HCT116 (cell line): ENCODE results near the gene PAX9. TPM values are rescaled to one million over a fixed set of nuclear protein-coding genes. Genes with fewer than 3 reads are reported as not detected.

Experiments
- ATAC-seq: fragments of 200-7000 bp; cut with Tn5 transposase; 2 replicates; pipeline ENCODE4 v1.9.1; 2020; ENCODE audit warnings: mild to moderate bottlenecking, moderate library complexity
- BruUV-seq: library from RNA; stranded (reverse); fragments of 400-500 nt; replicated peaks from 2 replicates; lab custom pipeline; 2021; lab: Mats Ljungman, UMichigan
- CTCF ChIA-PET: fragments of 300-600 bp; sonication (Branson Sonifier 250); formaldehyde crosslinking; loops from one replicate; lab custom pipeline; 2021; ENCODE audit warnings: antibody characterized with exemption; lab: Charles Lee
- POLR2A ChIA-PET: fragments of 300-600, 350-600 bp; sonication (Branson Sonifier 250); formaldehyde crosslinking; loops from one replicate; lab custom pipeline; 2021; ENCODE audit warnings: antibody characterized with exemption; lab: Charles Lee
- RAD21 ChIA-PET, 2 experiments: fragments of 300-600 bp; sonication (Branson Sonifier 250); formaldehyde crosslinking; loops; one replicate each; lab custom pipeline; 2023; ENCODE audit warnings: low total read pairs in 2 of 2; ENCODE audit not compliant: uncharacterized antibody in 2 of 2, unreplicated experiment in 2 of 2, low non-redundant PET in 1 of 2; lab: Charles Lee
- DNase-seq: peaks from one replicate; pipeline ENCODE4 v3.0.0-alpha.2; 2010; ENCODE audit warnings: low read depth, low spot score
- H2AFZ ChIP-seq: fragments of 200-600 bp; shearing (Covaris generic), sonication (generic); 2 replicates; pipeline ENCODE4 v1.6.1; 2017; ENCODE audit warnings: low read depth, mixed run types, mixed read lengths, antibody characterized with exemption, low read length; ENCODE audit not compliant: poor library complexity, severe bottlenecking
- H3K27ac ChIP-seq: 2 replicates; pipeline ENCODE4 v1.5.1; 2012; ENCODE audit warnings: low read depth, low read length
- H3K27me3 ChIP-seq: fragments of 200-600 bp; sonication (generic); 2 replicates; pipeline ENCODE4 v1.6.1; 2016; ENCODE audit warnings: mixed run types, low read length, mixed read lengths; ENCODE audit not compliant: insufficient read depth
- H3K36me3 ChIP-seq, 2 experiments: fragments of 200-500 bp in 1 of 2; fragments of 200-600 bp in 1 of 2; sonication (Bioruptor generic) in 1 of 2; sonication (generic) in 1 of 2; 2 replicates each; pipeline versions ENCODE4 v1.5.1 to v1.6.1; 2014 to 2016; ENCODE audit warnings: low read length in 2 of 2, inconsistent platforms in 1 of 2, mixed read lengths in 1 of 2, mixed run types in 1 of 2; ENCODE audit not compliant: insufficient read depth in 2 of 2, control insufficient read depth in 1 of 2
- H3K4me1 ChIP-seq, 2 experiments: fragments of 200-600 bp in 1 of 2; sonication (generic) in 1 of 2; 2 replicates each; pipeline versions ENCODE4 v1.5.1 to v1.6.1; 2012 to 2017; ENCODE audit warnings: low read length in 2 of 2, inconsistent platforms in 1 of 2, mild to moderate bottlenecking in 1 of 2, mixed read lengths in 1 of 2, mixed run types in 1 of 2, moderate library complexity in 1 of 2; ENCODE audit not compliant: insufficient read depth in 2 of 2, control insufficient read depth in 1 of 2
- H3K4me2 ChIP-seq: fragments of 200-600 bp; sonication (generic); 2 replicates; pipeline ENCODE4 v1.6.1; 2017; ENCODE audit warnings: mixed run types, low read length, mixed read lengths
- H3K4me3 ChIP-seq, 2 experiments: fragments of 200-600 bp in 1 of 2; sonication (generic) in 1 of 2; replicated peaks in 1 of 2; 2 replicates each; pipeline ENCODE4 v1.5.1; 2011 to 2016; ENCODE audit warnings: low read length in 2 of 2, control low read depth in 1 of 2, low read depth in 1 of 2, mild to moderate bottlenecking in 1 of 2, mixed read lengths in 1 of 2, mixed run types in 1 of 2
- H3K79me2 ChIP-seq: fragments of 200-600 bp; sonication (generic); 2 replicates; pipeline ENCODE4 v1.6.1; 2017; ENCODE audit warnings: mild to moderate bottlenecking, mixed run types, low read length, moderate library complexity, mixed read lengths; ENCODE audit not compliant: insufficient read depth
- H3K9ac ChIP-seq: fragments of 200-600 bp; sonication (generic); 2 replicates; pipeline ENCODE4 v1.6.1; 2016; ENCODE audit warnings: low read length, mixed read lengths
- H3K9me2 ChIP-seq: fragments of 200-600 bp; sonication (generic), shearing (Covaris generic); 2 replicates; pipeline ENCODE4 v1.6.1; 2017; ENCODE audit warnings: mixed run types, mild to moderate bottlenecking, moderate library complexity; ENCODE audit not compliant: insufficient read depth
- H3K9me3 ChIP-seq, 2 experiments: fragments of 200-500 bp in 1 of 2; fragments of 200-600 bp in 1 of 2; sonication (Bioruptor generic) in 1 of 2; sonication (generic) in 1 of 2; 2 replicates each; pipeline ENCODE4 v1.6.1; 2014 to 2017; ENCODE audit warnings: low read length in 2 of 2, mixed read lengths in 2 of 2, inconsistent platforms in 1 of 2, low read depth in 1 of 2, mild to moderate bottlenecking in 1 of 2, mixed run types in 1 of 2, moderate library complexity in 1 of 2; ENCODE audit not compliant: control insufficient read depth in 1 of 2, insufficient read depth in 1 of 2
- H4K20me1 ChIP-seq: fragments of 200-600 bp; sonication (generic), shearing (Covaris generic); 2 replicates; pipeline ENCODE4 v1.6.1; 2017; ENCODE audit warnings: mixed run types, mild to moderate bottlenecking, moderate library complexity; ENCODE audit not compliant: insufficient read depth
- CBX3 ChIP-seq: IDR thresholded peaks from 2 replicates; pipeline ENCODE4 v1.6.1; 2012; ENCODE audit warnings: low read depth
- ELF1 ChIP-seq: IDR thresholded peaks from 2 replicates; pipeline ENCODE4 v1.6.1; 2012; ENCODE audit warnings: low read depth, borderline replicate concordance
- FOSL1 ChIP-seq: IDR thresholded peaks from 2 replicates; pipeline ENCODE4 v1.6.1; 2012; ENCODE audit warnings: low read depth
- JUND ChIP-seq: IDR thresholded peaks from 2 replicates; pipeline ENCODE4 v1.6.1; 2012
- POLR2A ChIP-seq: IDR thresholded peaks from 2 replicates; pipeline ENCODE4 v1.7.0; 2011; ENCODE audit warnings: borderline replicate concordance; ENCODE audit not compliant: insufficient read depth, insufficient read length; ENCODE audit errors: extremely low read depth
- POLR2AphosphoS5 ChIP-seq: IDR thresholded peaks from 2 replicates; pipeline ENCODE4 v1.6.1; 2011; ENCODE audit warnings: mild to moderate bottlenecking, low read depth, low read length, moderate library complexity
- RAD21 ChIP-seq: IDR thresholded peaks from 2 replicates; pipeline ENCODE4 v1.6.1; 2012; ENCODE audit warnings: low read depth, mild to moderate bottlenecking
- SIN3A ChIP-seq: IDR thresholded peaks from 2 replicates; pipeline ENCODE4 v1.6.1; 2012; ENCODE audit warnings: low read depth
- SP1 ChIP-seq: IDR thresholded peaks from 2 replicates; pipeline ENCODE4 v1.6.1; 2012; ENCODE audit warnings: low read depth
- SRF ChIP-seq: IDR thresholded peaks from 2 replicates; pipeline ENCODE4 v1.6.1; 2012; ENCODE audit warnings: low read depth
- TCF7L2 ChIP-seq: IDR thresholded peaks from 2 replicates; pipeline ENCODE4 v1.7.0; 2011; ENCODE audit warnings: borderline replicate concordance, inconsistent platforms; ENCODE audit not compliant: insufficient read depth, insufficient read length; ENCODE audit errors: extremely low read depth
- YY1 ChIP-seq: IDR thresholded peaks from 2 replicates; pipeline ENCODE4 v1.6.1; 2011; ENCODE audit warnings: low read length, low read depth, moderate library complexity, mild to moderate bottlenecking; ENCODE audit not compliant: insufficient replicate concordance; ENCODE audit errors: extremely low read depth
- ZNF274 ChIP-seq: fragments of 200-500 bp; sonication (Bioruptor generic); IDR thresholded peaks from 2 replicates; pipeline ENCODE4 v1.6.1; 2014; ENCODE audit warnings: mild to moderate bottlenecking, low read depth, low read length, inconsistent platforms
- intact Hi-C: fragments of 100-400 bp; cut with micrococcal nuclease; formaldehyde crosslinking; loops from 2 replicates; pipeline ENCODE4 v1.10.0; 2022
- total RNA-seq: library from RNA; stranded (reverse); gene quantifications from one replicate; pipeline ENCODE4 v1.2.1, GENCODE V29; 2021; ENCODE audit not compliant: unreplicated experiment
- TF ChIP-seq, protein P1 (sequence below): IDR thresholded peaks from 2 replicates; pipeline ENCODE4 v1.6.1; 2012
- TF ChIP-seq, protein P2 (sequence below), 3 experiments: fragments of 200-600 bp in 1 of 3; sonication (generic) in 1 of 3; IDR thresholded peaks in 2 of 3; conservative IDR thresholded peaks in 1 of 3; 2 replicates each; pipeline ENCODE4 v1.5.1; 2012 to 2017; ENCODE audit warnings: low read depth in 2 of 3, low read length in 2 of 3, antibody characterized with exemption in 1 of 3, borderline replicate concordance in 1 of 3, control low read depth in 1 of 3, mild to moderate bottlenecking in 1 of 3, mixed read lengths in 1 of 3, mixed run types in 1 of 3, moderate library complexity in 1 of 3; ENCODE audit not compliant: insufficient read depth in 1 of 3
- TF ChIP-seq, protein P3 (sequence below): IDR thresholded peaks from 2 replicates; pipeline ENCODE4 v1.6.1; 2011; ENCODE audit warnings: mild to moderate bottlenecking, low read length, moderate library complexity; ENCODE audit not compliant: insufficient replicate concordance; ENCODE audit errors: extremely low read depth

The PAX9 gene
- total RNA-seq, 1 experiment from 2014 or later, result 5.2 TPM

DNA sequence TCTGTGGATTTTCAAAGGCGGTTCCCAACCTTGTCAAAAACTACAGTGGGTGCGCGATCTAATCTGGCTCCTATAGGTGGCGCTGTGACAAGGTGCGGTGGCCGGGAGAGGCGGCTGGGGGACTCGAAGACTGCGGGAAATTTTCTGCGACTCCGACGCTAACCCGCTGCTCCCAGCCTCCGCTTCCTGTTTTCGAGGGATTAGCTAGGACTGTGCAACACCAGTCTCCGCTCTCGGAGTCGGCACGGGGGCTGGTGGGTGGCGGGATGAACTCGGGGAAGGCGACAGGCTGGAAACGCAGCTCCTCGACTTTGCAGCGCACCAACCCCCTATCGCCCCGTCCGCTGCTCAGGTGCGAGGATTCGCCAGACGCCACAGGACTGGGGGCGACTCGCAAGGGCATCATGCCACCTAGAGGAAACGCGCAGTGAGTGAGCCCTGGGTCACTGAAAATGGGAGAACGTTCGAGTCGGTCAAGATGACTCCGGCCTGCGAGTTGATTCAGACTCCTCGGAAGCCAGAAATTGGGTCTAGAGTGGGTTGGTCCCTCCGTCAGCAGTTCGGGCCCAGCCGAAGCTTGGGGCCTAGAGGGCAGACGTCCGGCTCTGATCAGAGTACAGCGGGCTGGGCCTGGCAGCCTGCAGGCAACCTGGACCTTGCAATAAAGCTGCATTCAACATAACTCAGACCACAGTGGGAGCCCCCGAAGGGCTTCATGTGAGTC is 5.5 kb upstream of the PAX9 start:
- Histone ChIP-seq H3K9me3 (no peaks in the 10 kb centered on the region), H3K4me3 (peak overlapping the region; percentile 25 to 55; a peak in 3 of 4 replicates), H3K9me2 (no peaks in the 10 kb centered on the region), H3K4me1 (peaks cover 5 to 15% of the 10 kb centered on the region in 2 experiments; a peak in 3 of 4 replicates), H3K27ac (no peak overlapping the region), H4K20me1 (no peaks in the 10 kb centered on the region), H2AFZ (peak overlapping the region; percentile 49), H3K9ac (peak overlapping the region; percentile 10; the same call in 1 of the 2 replicates), H3K27me3 (no peaks in the 10 kb centered on the region), H3K4me2 (peak overlapping the region; percentile 83), H3K79me2 (no peaks in the 10 kb centered on the region), H3K36me3 (no peaks in the 10 kb centered on the region)
- BruUV-seq, result no TSS peak
- RAD21 ChIA-PET, result interaction anchor here in 1 of 2 experiments (0.6 kb wide), 1 partner anchor 103 kb away, joined by 3 read pairs; no protein-coding TSS in a partner anchor
- TF ChIP-seq, protein P1, sequence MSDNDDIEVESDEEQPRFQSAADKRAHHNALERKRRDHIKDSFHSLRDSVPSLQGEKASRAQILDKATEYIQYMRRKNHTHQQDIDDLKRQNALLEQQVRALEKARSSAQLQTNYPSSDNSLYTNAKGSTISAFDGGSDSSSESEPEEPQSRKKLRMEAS, result peak; percentile 63
- TF ChIP-seq, protein P2, sequence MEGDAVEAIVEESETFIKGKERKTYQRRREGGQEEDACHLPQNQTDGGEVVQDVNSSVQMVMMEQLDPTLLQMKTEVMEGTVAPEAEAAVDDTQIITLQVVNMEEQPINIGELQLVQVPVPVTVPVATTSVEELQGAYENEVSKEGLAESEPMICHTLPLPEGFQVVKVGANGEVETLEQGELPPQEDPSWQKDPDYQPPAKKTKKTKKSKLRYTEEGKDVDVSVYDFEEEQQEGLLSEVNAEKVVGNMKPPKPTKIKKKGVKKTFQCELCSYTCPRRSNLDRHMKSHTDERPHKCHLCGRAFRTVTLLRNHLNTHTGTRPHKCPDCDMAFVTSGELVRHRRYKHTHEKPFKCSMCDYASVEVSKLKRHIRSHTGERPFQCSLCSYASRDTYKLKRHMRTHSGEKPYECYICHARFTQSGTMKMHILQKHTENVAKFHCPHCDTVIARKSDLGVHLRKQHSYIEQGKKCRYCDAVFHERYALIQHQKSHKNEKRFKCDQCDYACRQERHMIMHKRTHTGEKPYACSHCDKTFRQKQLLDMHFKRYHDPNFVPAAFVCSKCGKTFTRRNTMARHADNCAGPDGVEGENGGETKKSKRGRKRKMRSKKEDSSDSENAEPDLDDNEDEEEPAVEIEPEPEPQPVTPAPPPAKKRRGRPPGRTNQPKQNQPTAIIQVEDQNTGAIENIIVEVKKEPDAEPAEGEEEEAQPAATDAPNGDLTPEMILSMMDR (IDR thresholded peaks at IDR 0.05 in 2 of 3, conservative IDR thresholded peaks at IDR 0.05 in 1 of 3; ENCODE audit: borderline replicate concordance in 1 of 3, insufficient read depth in 1 of 3, low read depth in 2 of 3, low read length in 2 of 3), result peak; percentile 75 to 82 (median 78); a peak in 5 of 6 replicates
- no peak for TF ChIP-seq JUND
- no peak for TF ChIP-seq SRF
- no peak for TF ChIP-seq YY1
- no peak for TF ChIP-seq POLR2AphosphoS5
- peak; percentile 46 for TF ChIP-seq RAD21
- TF ChIP-seq ZNF274, result no peak
- no peak for TF ChIP-seq FOSL1
- TF ChIP-seq POLR2A, result no peak
- TF ChIP-seq, protein P3, sequence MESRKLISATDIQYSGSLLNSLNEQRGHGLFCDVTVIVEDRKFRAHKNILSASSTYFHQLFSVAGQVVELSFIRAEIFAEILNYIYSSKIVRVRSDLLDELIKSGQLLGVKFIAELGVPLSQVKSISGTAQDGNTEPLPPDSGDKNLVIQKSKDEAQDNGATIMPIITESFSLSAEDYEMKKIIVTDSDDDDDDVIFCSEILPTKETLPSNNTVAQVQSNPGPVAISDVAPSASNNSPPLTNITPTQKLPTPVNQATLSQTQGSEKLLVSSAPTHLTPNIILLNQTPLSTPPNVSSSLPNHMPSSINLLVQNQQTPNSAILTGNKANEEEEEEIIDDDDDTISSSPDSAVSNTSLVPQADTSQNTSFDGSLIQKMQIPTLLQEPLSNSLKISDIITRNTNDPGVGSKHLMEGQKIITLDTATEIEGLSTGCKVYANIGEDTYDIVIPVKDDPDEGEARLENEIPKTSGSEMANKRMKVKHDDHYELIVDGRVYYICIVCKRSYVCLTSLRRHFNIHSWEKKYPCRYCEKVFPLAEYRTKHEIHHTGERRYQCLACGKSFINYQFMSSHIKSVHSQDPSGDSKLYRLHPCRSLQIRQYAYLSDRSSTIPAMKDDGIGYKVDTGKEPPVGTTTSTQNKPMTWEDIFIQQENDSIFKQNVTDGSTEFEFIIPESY, result no peak
- no peak for TF ChIP-seq ELF1
- TF ChIP-seq TCF7L2, result no peak
- TF ChIP-seq SIN3A, result no peak
- TF ChIP-seq SP1, result no peak
- TF ChIP-seq CBX3, result peak; percentile 19; the same call in 1 of the 2 replicates
- intact Hi-C loops, result no loop called here
- ATAC-seq (peak; percentile 94), DNase-seq (peak; percentile 54)
- POLR2A ChIA-PET, result no interaction called here
- CTCF ChIA-PET, result interaction anchor here (0.6 to 2.0 kb wide), 11 partner anchors 10 to 586 kb away, joined by 3 to 8 read pairs (median 3); no protein-coding TSS in a partner anchor
